DOHH2 (cell line): ENCODE data around the gene TRAF3.

Experiments
- H3F3A ChIP-seq: fragments of 200-600 bp; sonication (generic), shearing (Covaris generic); 2 replicates; pipeline ENCODE4 v1.6.0; 2016; ENCODE audit warnings: antibody characterized with exemption, mild to moderate bottlenecking; ENCODE audit not compliant: control insufficient read depth, insufficient read depth
- H3K27ac ChIP-seq: fragments of 200-600 bp; sonication (generic); 2 replicates; pipeline ENCODE4 v1.5.1; 2014; ENCODE audit warnings: low read depth, mild to moderate bottlenecking, low read length, moderate library complexity
- H3K27me3 ChIP-seq: fragments of 200-600 bp; sonication (generic); 2 replicates; pipeline ENCODE4 v1.6.1; 2014; ENCODE audit warnings: mild to moderate bottlenecking, low read length, mixed read lengths; ENCODE audit not compliant: control insufficient read depth
- H3K36me3 ChIP-seq: fragments of 200-600 bp; sonication (generic); 2 replicates; pipeline ENCODE4 v1.6.1; 2014; ENCODE audit warnings: mild to moderate bottlenecking, low read length, moderate library complexity, mixed read lengths; ENCODE audit not compliant: control insufficient read depth
- H3K4me1 ChIP-seq: fragments of 200-600 bp; sonication (generic); 2 replicates; pipeline ENCODE4 v1.6.1; 2014; ENCODE audit warnings: mild to moderate bottlenecking, low read length, mixed read lengths; ENCODE audit not compliant: control insufficient read depth
- H3K4me2 ChIP-seq: fragments of 200-600 bp; sonication (generic); 2 replicates; pipeline ENCODE4 v1.6.0; 2014; ENCODE audit warnings: mild to moderate bottlenecking, low read length, moderate library complexity
- H3K4me3 ChIP-seq: fragments of 200-600 bp; sonication (generic); 2 replicates; pipeline ENCODE4 v1.5.1; 2014; ENCODE audit warnings: mild to moderate bottlenecking, low read length, mixed read lengths
- H3K79me2 ChIP-seq: fragments of 200-600 bp; sonication (generic); 2 replicates; pipeline ENCODE4 v1.6.1; 2014; ENCODE audit warnings: mild to moderate bottlenecking, low read length, mixed read lengths; ENCODE audit not compliant: control insufficient read depth
- H3K9me2 ChIP-seq: fragments of 200-600 bp; sonication (generic); replicated peaks from 2 replicates; pipeline ENCODE4 v1.6.1; 2014; ENCODE audit warnings: mild to moderate bottlenecking, low read length, mixed read lengths; ENCODE audit not compliant: control insufficient read depth
- H3K9me3 ChIP-seq: fragments of 200-600 bp; sonication (generic); 2 replicates; pipeline ENCODE4 v1.6.1; 2014; ENCODE audit warnings: antibody characterized with exemption, low read length, mixed read lengths; ENCODE audit not compliant: control insufficient read depth, insufficient read depth
- H4K20me1 ChIP-seq: fragments of 200-600 bp; sonication (generic); 2 replicates; pipeline ENCODE4 v1.6.0; 2014; ENCODE audit warnings: low read depth, mild to moderate bottlenecking, antibody characterized with exemption, low read length, moderate library complexity; ENCODE audit not compliant: control insufficient read depth, insufficient read depth
- CTCF ChIP-seq: fragments of 200-600 bp; sonication (generic); IDR thresholded peaks from one replicate; pipeline ENCODE4 v1.5.1; 2014; ENCODE audit warnings: antibody characterized with exemption, mild to moderate bottlenecking, low read depth, low read length; ENCODE audit not compliant: poor library complexity, severe bottlenecking
- EZH2phosphoT487 ChIP-seq: fragments of 200-600 bp; sonication (generic); IDR thresholded peaks from 2 replicates; pipeline ENCODE4 v1.6.1; 2017; ENCODE audit warnings: borderline replicate concordance, mild to moderate bottlenecking, antibody characterized with exemption, low read length, moderate library complexity, mixed read lengths

Gene TRAF3

GRCh38 chr14:102729825-102730224, 47.4 kb upstream of the TRAF3 start:
- Histone ChIP-seq H3K79me2 (no peaks in the 10 kb centered on the region), H4K20me1 (no peaks in the 10 kb centered on the region), H3K4me3 (no peak overlapping the region), H3K27me3 (no peaks in the 10 kb centered on the region), H3K9me3 (no peaks in the 10 kb centered on the region), H3F3A (no peaks in the 10 kb centered on the region), H3K4me2 (no peak overlapping the region), H3K4me1 (no peaks in the 10 kb centered on the region), H3K9me2 (no peaks in the 10 kb centered on the region), H3K27ac (no peak overlapping the region), H3K36me3 (peaks cover 43% of the 10 kb centered on the region)
- TF ChIP-seq CTCF (no peak), EZH2phosphoT487 (no peak)

- Histone ChIP-seq H3K27me3 (no peaks in the 10 kb centered on the region), H3K4me3 (no peak overlapping the region), H3K27ac (no peak overlapping the region), H3K79me2 (no peaks in the 10 kb centered on the region), H4K20me1 (no peaks in the 10 kb centered on the region), H3K4me1 (no peaks in the 10 kb centered on the region), H3K9me2 (no peaks in the 10 kb centered on the region), H3K36me3 (peaks cover 29% of the 10 kb centered on the region), H3F3A (no peaks in the 10 kb centered on the region), H3K4me2 (no peak overlapping the region), H3K9me3 (no peaks in the 10 kb centered on the region)
- TF ChIP-seq CTCF (no peak), EZH2phosphoT487 (no peak)
These were observed 46.0 kb upstream of the TRAF3 start for GRCh38 chr14:102731101-102731870.

DNA sequence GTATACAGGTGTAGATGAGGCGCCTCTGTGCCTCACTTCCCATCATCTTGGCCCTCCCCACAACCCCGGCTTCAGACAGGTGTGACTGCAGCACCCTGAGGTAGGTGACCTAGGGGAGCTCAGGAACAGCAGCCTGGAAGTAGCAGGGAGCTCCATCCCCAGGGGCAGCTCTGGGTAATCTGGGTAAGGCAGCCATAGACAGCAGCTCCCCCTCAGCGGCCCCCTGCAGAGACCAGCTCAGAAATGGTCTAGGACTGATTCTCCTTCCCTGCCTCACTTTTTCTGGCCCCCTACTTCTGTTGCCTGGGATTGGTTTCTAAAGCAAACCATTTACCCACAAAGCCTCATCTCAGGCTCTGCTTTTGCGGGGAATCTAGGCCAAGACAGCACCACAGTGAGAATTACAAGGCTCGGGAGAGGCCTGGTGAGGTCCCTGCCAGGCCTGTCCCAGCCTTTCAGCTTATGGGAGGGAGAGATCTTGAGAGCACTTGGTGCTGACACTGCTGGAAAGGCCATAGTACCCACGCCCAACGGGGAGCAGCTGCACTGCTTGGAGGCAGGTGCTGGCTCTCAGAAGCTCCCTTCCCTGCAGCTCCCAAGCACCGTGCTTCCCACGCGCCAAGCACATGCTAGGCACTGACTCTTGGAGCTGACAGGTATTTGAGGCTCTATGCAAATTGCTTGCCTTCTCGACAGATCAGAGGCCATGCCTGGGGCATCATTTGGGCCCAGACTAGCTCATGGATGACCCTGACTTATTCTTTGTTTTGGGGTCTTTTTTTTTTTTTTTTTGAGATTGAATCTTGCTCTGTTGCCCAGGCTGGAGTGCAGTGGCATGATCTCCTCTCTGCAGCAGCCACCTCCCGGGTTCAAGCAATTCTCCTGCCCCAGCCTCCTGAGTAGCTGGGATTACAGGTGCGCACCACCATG, 45.1 kb upstream of the TRAF3 start:
- Histone ChIP-seq H3K79me2 (no peaks in the 10 kb centered on the region), H3K9me2 (no peaks in the 10 kb centered on the region), H4K20me1 (no peaks in the 10 kb centered on the region), H3K36me3 (peaks cover 22% of the 10 kb centered on the region), H3K4me1 (no peaks in the 10 kb centered on the region), H3K27ac (no peak overlapping the region), H3K4me3 (no peak overlapping the region), H3K27me3 (no peaks in the 10 kb centered on the region), H3F3A (no peaks in the 10 kb centered on the region), H3K4me2 (no peak overlapping the region), H3K9me3 (no peaks in the 10 kb centered on the region)
- no peak for TF ChIP-seq EZH2phosphoT487
- TF ChIP-seq CTCF: no peak
